ENCODE measurements around the gene FAM20A.
"Not testable (repeated sequence)": the region's sequence is repeated elsewhere in the genome, so short reads cannot be mapped to it uniquely, and the experiment has no call there.

FAM20A gene

DNA sequence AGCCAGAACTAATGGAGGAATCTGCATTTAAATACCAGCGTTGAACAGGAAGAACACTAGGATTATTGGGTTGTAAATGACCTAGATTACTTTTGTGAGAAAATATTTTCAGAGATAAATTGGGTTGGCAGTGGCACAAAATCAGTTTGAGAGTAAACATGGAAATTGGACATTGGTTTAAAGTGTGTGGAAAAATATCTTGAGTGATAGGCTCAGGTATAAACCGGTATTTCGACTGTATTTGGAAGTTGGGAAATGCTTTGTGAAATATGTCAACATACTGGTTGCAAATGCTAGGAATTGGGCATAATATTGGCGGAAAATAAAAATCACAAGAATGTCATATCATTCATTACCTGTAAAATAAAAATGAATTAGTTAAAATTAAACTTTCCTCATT is 73.9 kb downstream of the FAM20A start:
- no peak for TF ChIP-seq CTCF (IDR thresholded peaks at IDR 0.05; ENCODE audit: poor library complexity, severe bottlenecking)
- H3K27ac ChIP-seq (ENCODE audit: poor library complexity, severe bottlenecking) = no peak overlapping the region
- no peak overlapping the region for H3K4me3 ChIP-seq (ENCODE audit: severe bottlenecking)
- H3K9me3 ChIP-seq (ENCODE audit: severe bottlenecking) = no peaks in the 10 kb centered on the region
- peaks cover 100% of the 10 kb centered on the region for H3K36me3 ChIP-seq (ENCODE audit: low read depth)
- ATAC-seq (ENCODE audit: low read depth) = no peak
- DNase-seq (ENCODE audit: low spot score) = no peak
- no peaks in the 10 kb centered on the region for H3K4me1 ChIP-seq (ENCODE audit: insufficient read depth, poor library complexity, severe bottlenecking)
- H3K27me3 ChIP-seq (ENCODE audit: insufficient read depth, poor library complexity, severe bottlenecking) = no peaks in the 10 kb centered on the region

GRCh38 chr17:68526548-68526947 is 74.6 kb downstream of the FAM20A start:
- no peak overlapping the region for H3K27ac ChIP-seq (ENCODE audit: poor library complexity, severe bottlenecking)
- no peaks in the 10 kb centered on the region for H3K9me3 ChIP-seq (ENCODE audit: severe bottlenecking)
- peaks cover 100% of the 10 kb centered on the region for H3K36me3 ChIP-seq (ENCODE audit: low read depth)
- H3K4me3 ChIP-seq (ENCODE audit: severe bottlenecking) = no peak overlapping the region
- H3K4me1 ChIP-seq (ENCODE audit: insufficient read depth, poor library complexity, severe bottlenecking) = no peaks in the 10 kb centered on the region
- no peak for TF ChIP-seq CTCF (IDR thresholded peaks at IDR 0.05; ENCODE audit: poor library complexity, severe bottlenecking)
- no peak for ATAC-seq (ENCODE audit: low read depth)
- no peak for DNase-seq (ENCODE audit: low spot score)
- H3K27me3 ChIP-seq (ENCODE audit: insufficient read depth, poor library complexity, severe bottlenecking) = no peaks in the 10 kb centered on the region

DNA sequence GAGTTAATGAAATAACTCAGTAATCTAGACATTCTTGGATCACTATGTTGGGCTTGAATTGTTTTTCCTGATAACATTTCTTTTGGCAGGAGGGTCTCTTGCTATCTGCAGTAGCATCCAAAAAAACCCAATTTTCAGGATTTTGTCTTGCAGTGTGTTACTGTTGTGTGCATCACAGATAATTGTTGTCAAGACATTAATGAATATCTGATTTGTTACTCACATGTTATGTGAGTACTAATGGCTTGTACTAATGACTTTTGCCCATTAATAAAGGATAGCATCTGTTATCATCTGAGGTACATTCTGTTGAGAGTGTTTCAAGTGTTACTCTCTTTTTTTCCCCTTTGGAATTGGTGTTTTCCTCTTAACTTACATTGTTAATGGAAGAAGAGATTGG is 78.9 kb downstream of the FAM20A start:
- no peak for ATAC-seq (ENCODE audit: low read depth)
- H3K27me3 ChIP-seq (ENCODE audit: insufficient read depth, poor library complexity, severe bottlenecking) = no peaks in the 10 kb centered on the region
- H3K4me1 ChIP-seq (ENCODE audit: insufficient read depth, poor library complexity, severe bottlenecking) = no peaks in the 10 kb centered on the region
- no peak overlapping the region for H3K4me3 ChIP-seq (ENCODE audit: severe bottlenecking)
- DNase-seq (ENCODE audit: low spot score) = no peak
- H3K36me3 ChIP-seq (ENCODE audit: low read depth) = peaks cover 100% of the 10 kb centered on the region
- H3K9me3 ChIP-seq (ENCODE audit: severe bottlenecking) = no peaks in the 10 kb centered on the region
- no peak for TF ChIP-seq CTCF (IDR thresholded peaks at IDR 0.05; ENCODE audit: poor library complexity, severe bottlenecking)
- H3K27ac ChIP-seq (ENCODE audit: poor library complexity, severe bottlenecking) = no peak overlapping the region

GRCh38 chr17:68519911-68520310 is 81.3 kb downstream of the FAM20A start:
- Histone ChIP-seq H3K36me3 (ENCODE audit: low read depth) (peaks cover 100% of the 10 kb centered on the region), H3K4me3 (ENCODE audit: severe bottlenecking) (no peak overlapping the region), H3K27me3 (ENCODE audit: insufficient read depth, poor library complexity, severe bottlenecking) (no peaks in the 10 kb centered on the region), H3K9me3 (ENCODE audit: severe bottlenecking) (no peaks in the 10 kb centered on the region), H3K4me1 (ENCODE audit: insufficient read depth, poor library complexity, severe bottlenecking) (peaks cover 3% of the 10 kb centered on the region), H3K27ac (ENCODE audit: poor library complexity, severe bottlenecking) (no peak overlapping the region)
- DNase-seq (ENCODE audit: low spot score) (no peak), ATAC-seq (ENCODE audit: low read depth) (no peak)
- no peak for TF ChIP-seq CTCF (IDR thresholded peaks at IDR 0.05; ENCODE audit: poor library complexity, severe bottlenecking)

DNA sequence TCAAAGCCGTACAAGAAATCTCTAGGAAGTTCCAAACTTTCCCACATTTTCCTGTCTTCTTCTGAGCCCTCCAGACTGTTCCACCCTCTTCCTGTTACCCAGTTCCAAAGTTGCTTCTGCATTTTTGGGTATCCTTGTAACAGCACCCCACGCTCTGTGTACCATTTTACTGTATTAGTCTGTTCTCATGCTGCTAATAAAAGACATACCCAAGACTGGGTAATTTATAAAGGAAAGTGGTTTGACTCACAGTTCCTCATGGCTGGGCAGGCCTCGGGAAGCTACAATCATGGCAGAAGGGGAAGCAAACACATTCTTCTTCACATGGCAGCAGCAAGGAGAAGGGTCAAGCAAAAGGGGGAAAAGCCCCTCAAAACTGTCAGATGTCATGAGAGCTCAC is 82.1 kb downstream of the FAM20A start:
- not testable (repeated sequence) for DNase-seq (ENCODE audit: low spot score); H3K27me3 ChIP-seq (ENCODE audit: insufficient read depth, poor library complexity, severe bottlenecking); H3K9me3 ChIP-seq (ENCODE audit: severe bottlenecking); H3K4me3 ChIP-seq (ENCODE audit: severe bottlenecking); ATAC-seq (ENCODE audit: low read depth); H3K4me1 ChIP-seq (ENCODE audit: insufficient read depth, poor library complexity, severe bottlenecking); H3K27ac ChIP-seq (ENCODE audit: poor library complexity, severe bottlenecking)
- peaks cover 92% of the 10 kb centered on the region for H3K36me3 ChIP-seq (ENCODE audit: low read depth)
